HepG2 (cell line): ENCODE results near the gene FAM193A. TPM values are rescaled to one million over a fixed set of nuclear protein-coding genes. Genes with fewer than 3 reads are reported as not detected.

Source experiments
- ATAC-seq: fragments of 200-7000 bp; cut with Tn5 transposase; 3 replicates; pipeline ENCODE4 v1.9.1; 2020; ENCODE audit warnings: mild to moderate bottlenecking, moderate library complexity
- BruUV-seq: library from RNA; stranded (reverse); fragments of 400-500 nt; replicated peaks from 2 replicates; lab custom pipeline; 2021; lab: Mats Ljungman, UMichigan
- CTCF ChIA-PET: fragments of 300-600 bp; formaldehyde crosslinking; extraction: SDS; loops from one replicate; lab custom pipeline; 2021; ENCODE audit warnings: low total read pairs, inconsistent platforms, low intra/inter-chr PET ratio; lab: Yijun Ruan, JAX
- POLR2A ChIA-PET: fragments of 350-600 bp; sonication (Branson Sonifier 250); formaldehyde crosslinking; loops from one replicate; lab custom pipeline; 2020; ENCODE audit warnings: antibody characterized with exemption, inconsistent platforms; lab: Yijun Ruan, JAX
- DNase-seq: peaks from one replicate; pipeline ENCODE4 v3.0.0-alpha.2; 2015; ENCODE audit warnings: low spot score
- FAIRE-seq: peaks from 3 replicates; lab custom pipeline; 2011; peaks lifted over from hg19 to GRCh38; lab: Jason Lieb, UNC
- H2AFZ ChIP-seq: one replicate; pipeline ENCODE4 v1.6.1; 2011; ENCODE audit warnings: low read length, inconsistent platforms
- H3K27ac ChIP-seq: fragments of 300-600 bp; 3 replicates; pipeline ENCODE4 v1.8.0; 2011; ENCODE audit warnings: mixed run types, mild to moderate bottlenecking, mixed read lengths, low read length, inconsistent platforms; ENCODE audit not compliant: insufficient read depth; ENCODE audit errors: extremely low read length
- H3K27me3 ChIP-seq, 2 experiments: fragments of 200-600 bp in 1 of 2; 2 replicates in 1 of 2; 3 replicates in 1 of 2; pipeline versions ENCODE4 v1.6.0 to v1.8.0; 2011; ENCODE audit warnings: low read length in 2 of 2, mild to moderate bottlenecking in 2 of 2, moderate library complexity in 2 of 2, inconsistent platforms in 1 of 2; ENCODE audit not compliant: insufficient read depth in 2 of 2, control insufficient read depth in 1 of 2
- H3K36me3 ChIP-seq, 2 experiments: fragments of 200-600 bp in 1 of 2; replicated peaks in 1 of 2; 2 replicates in 1 of 2; 3 replicates in 1 of 2; pipeline versions ENCODE4 v1.5.1 to v1.8.0; 2011; ENCODE audit warnings: low read length in 2 of 2, inconsistent platforms in 1 of 2; ENCODE audit not compliant: insufficient read depth in 2 of 2, control insufficient read depth in 1 of 2
- H3K4me1 ChIP-seq: 2 replicates; pipeline ENCODE4 v1.5.1; 2012; ENCODE audit warnings: low read length, inconsistent platforms; ENCODE audit not compliant: insufficient read depth
- H3K4me2 ChIP-seq: 2 replicates; pipeline ENCODE4 v1.6.0; 2011; ENCODE audit warnings: low read depth, low read length, inconsistent platforms
- H3K4me3 ChIP-seq, 3 experiments: fragments of 200-600 bp in 1 of 3; sonication (generic), shearing (Covaris generic) in 1 of 3; replicated peaks in 1 of 3; 2 replicates each; pipeline ENCODE4 v1.5.1; 2011 to 2016; ENCODE audit warnings: low read length in 3 of 3, inconsistent platforms in 2 of 3, low read depth in 2 of 3, mild to moderate bottlenecking in 2 of 3, control low read depth in 1 of 3, mixed read lengths in 1 of 3; ENCODE audit not compliant: insufficient read depth in 1 of 3
- H3K79me2 ChIP-seq: one replicate; pipeline ENCODE4 v1.6.1; 2011; ENCODE audit warnings: low read length, inconsistent platforms; ENCODE audit not compliant: insufficient read depth
- H3K9ac ChIP-seq: 2 replicates; pipeline ENCODE4 v1.6.0; 2011; ENCODE audit warnings: mild to moderate bottlenecking, low read depth, low read length, inconsistent platforms; ENCODE audit not compliant: insufficient read depth
- H3K9me3 ChIP-seq: 2 replicates; pipeline ENCODE4 v1.5.1; 2012; ENCODE audit warnings: mild to moderate bottlenecking, low read length
- H4K20me1 ChIP-seq: 2 replicates; pipeline ENCODE4 v1.6.0; 2011; ENCODE audit warnings: inconsistent platforms, mild to moderate bottlenecking, low read length, moderate library complexity; ENCODE audit not compliant: insufficient read depth
- CREBL2 ChIP-seq: sonication (generic); formaldehyde crosslinking; IDR thresholded peaks from 2 replicates; pipeline ENCODE4 v1.8.1; 2023; ENCODE audit warnings: missing genetic modification reagents, mild to moderate bottlenecking, borderline replicate concordance
- KDM3A ChIP-seq: IDR thresholded peaks from 2 replicates; pipeline ENCODE4 v1.6.1; 2018; ENCODE audit warnings: low read depth, missing compliant biosample characterization
- MYNN ChIP-seq: sonication (generic); formaldehyde crosslinking; IDR thresholded peaks from 2 replicates; pipeline ENCODE4 v1.4.0; 2020; ENCODE audit warnings: mild to moderate bottlenecking, low read depth, missing genetic modification reagents
- NFYC ChIP-seq: IDR thresholded peaks from 2 replicates; pipeline ENCODE4 v1.6.1; 2016; ENCODE audit warnings: missing genetic modification reagents, missing compliant biosample characterization
- NONO ChIP-seq, 2 experiments: fragments of 450-650 bp in 1 of 2; sonication (generic) in 1 of 2; formaldehyde crosslinking in 1 of 2; IDR thresholded peaks in 1 of 2; conservative IDR thresholded peaks in 1 of 2; 2 replicates each; pipeline versions ENCODE4 v1.6.1 to v1.8.0; 2017 to 2022; ENCODE audit warnings: mild to moderate bottlenecking in 1 of 2, missing genetic modification reagents in 1 of 2, moderate library complexity in 1 of 2
- REXO4 ChIP-seq: sonication (generic); formaldehyde crosslinking; IDR thresholded peaks from 2 replicates; pipeline ENCODE4 v1.8.0; 2022; ENCODE audit warnings: missing genetic modification reagents, mild to moderate bottlenecking, borderline replicate concordance
- SALL1 ChIP-seq: sonication (generic); formaldehyde crosslinking; IDR thresholded peaks from 2 replicates; pipeline ENCODE4 v1.8.0; 2022; ENCODE audit warnings: mild to moderate bottlenecking, missing genetic modification reagents
- SRF ChIP-seq: IDR thresholded peaks from 2 replicates; pipeline ENCODE4 v1.6.1; 2011; ENCODE audit warnings: mild to moderate bottlenecking, low read depth, low read length, moderate library complexity
- U2AF2 ChIP-seq: fragments of 200-400 bp; formaldehyde crosslinking; IDR thresholded peaks from 2 replicates; pipeline ENCODE4 v1.6.1; 2017; ENCODE audit warnings: low read depth, mild to moderate bottlenecking, low read length
- ZBTB37 ChIP-seq: sonication (generic); formaldehyde crosslinking; IDR thresholded peaks from 2 replicates; pipeline ENCODE4 v1.4.0; 2020; ENCODE audit warnings: mild to moderate bottlenecking, missing genetic modification reagents
- ZMAT3 ChIP-seq: sonication (generic); formaldehyde crosslinking; conservative IDR thresholded peaks from 2 replicates; pipeline ENCODE4 v1.7.0; 2021; ENCODE audit warnings: missing genetic modification reagents
- ZNF280D ChIP-seq: sonication (generic); formaldehyde crosslinking; IDR thresholded peaks from 2 replicates; pipeline ENCODE4 v1.5.1; 2020; ENCODE audit warnings: mild to moderate bottlenecking, missing genetic modification reagents
- ZNF441 ChIP-seq: sonication (generic); formaldehyde crosslinking; IDR thresholded peaks from 2 replicates; pipeline ENCODE4 v1.7.0; 2021; ENCODE audit warnings: missing genetic modification reagents, borderline replicate concordance
- ZNF616 ChIP-seq: sonication (generic); formaldehyde crosslinking; IDR thresholded peaks from 2 replicates; pipeline ENCODE4 v1.5.0; 2020; ENCODE audit warnings: low read depth, mild to moderate bottlenecking, missing genetic modification reagents
- ZNF761 ChIP-seq: sonication (generic); formaldehyde crosslinking; conservative IDR thresholded peaks from 2 replicates; pipeline ENCODE4 v1.4.0; 2020; ENCODE audit warnings: mild to moderate bottlenecking, missing genetic modification reagents
- ZNF792 ChIP-seq: IDR thresholded peaks from 2 replicates; pipeline ENCODE4 v1.6.1; 2016
- WGBS: methylation state at CpG from one replicate; pipeline ENCODE4 v1.1.6; 2017; ENCODE audit warnings: low lambda C conversion rate; 5-methylcytosine and 5-hydroxymethylcytosine counted together
- in situ Hi-C: cut with HindIII; loops from 2 replicates; pipeline ENCODE4 v1.10.0; 2017; ENCODE audit warnings: low pct_unique_long_range_greater_than_20kb; ENCODE audit not compliant: extremely low pct_ligation_motif_present
- intact Hi-C: fragments of 100-400 bp; cut with micrococcal nuclease; formaldehyde crosslinking; loops from one replicate; pipeline ENCODE4 v1.10.0; 2022; ENCODE audit not compliant: unreplicated experiment
- polyA plus RNA-seq, 8 experiments: library from polyadenylated mRNA; depleted of rRNA in 3 of 8; stranded (reverse) in 7 of 8; unstranded in 1 of 8; fragments of >200 nt; fragmentation: Illumina TruSeq in 4 of 8; extraction: Trizol in 4 of 8; gene quantifications; 2 replicates each; pipeline versions ENCODE4 v1.2.1 to v1.2.3, GENCODE V29; 2011 to 2016; ENCODE audit warnings: low read depth in 4 of 8, missing spikeins in 1 of 8, mixed read lengths in 1 of 8; ENCODE audit not compliant: insufficient read depth in 1 of 8
- total RNA-seq, 5 experiments: library from RNA; depleted of rRNA; stranded (reverse); fragments of >200 nt; fragmentation: Illumina TruSeq; extraction: Trizol; gene quantifications; 2 replicates each; pipeline ENCODE4 v1.2.3, GENCODE V29; 2016; ENCODE audit warnings: low read depth in 1 of 5

The FAM193A gene
- total and polyA plus RNA-seq, 2 of the 13 experiments (the other 11 are each of a cell fraction or from before 2014, with no cell fraction given) = 5.7 to 8.7 TPM

GRCh38 chr4:2715426-2715825, 179.0 kb downstream of the FAM193A start:
- no peak for TF ChIP-seq KDM3A (CRISPR knock-in tag)
- TF ChIP-seq NFYC (CRISPR knock-in tag) = no peak
- no peak for TF ChIP-seq U2AF2
- no peak for TF ChIP-seq MYNN
- no peak for TF ChIP-seq ZNF616 (CRISPR knock-in tag)
- TF ChIP-seq SRF = no peak
- WGBS = 50% methylated on average over 2 of the region's 5 CpGs
- DNase-seq (no peak), FAIRE-seq (no peak), ATAC-seq (no peak)
- no peaks in the 10 kb centered on the region for H3K79me2 ChIP-seq
- CTCF ChIA-PET = no interaction called here
- no peaks in the 10 kb centered on the region for H3K27me3 ChIP-seq
- H3K27ac ChIP-seq = no peak overlapping the region
- no peak overlapping the region for H3K4me3 ChIP-seq
- intact Hi-C loops = no loop called here
- no peak overlapping the region for H3K4me2 ChIP-seq
- H3K36me3 ChIP-seq = peaks cover 20 to 58% of the 10 kb centered on the region in 2 experiments; a peak in 4 of 5 replicates
- in situ Hi-C loops = no loop called here
- POLR2A ChIA-PET = no interaction called here
- H3K9ac ChIP-seq = no peak overlapping the region
- peaks cover 11% of the 10 kb centered on the region; the same call in 1 of the 2 replicates for H3K4me1 ChIP-seq
- H3K9me3 ChIP-seq = no peaks in the 10 kb centered on the region
- no peaks in the 10 kb centered on the region for H4K20me1 ChIP-seq
- BruUV-seq = no TSS peak
- no peak overlapping the region for H2AFZ ChIP-seq

GRCh38 chr4:2716236-2716635, 179.8 kb downstream of the FAM193A start:
- WGBS = 96% methylated on average over 5 of the region's 8 CpGs
- FAIRE-seq (no peak), ATAC-seq (no peak), DNase-seq (no peak)
- H3K9ac ChIP-seq = no peak overlapping the region
- no peaks in the 10 kb centered on the region for H3K27me3 ChIP-seq
- H3K4me3 ChIP-seq = no peak overlapping the region
- BruUV-seq = no TSS peak
- peaks cover 11% of the 10 kb centered on the region; the same call in 1 of the 2 replicates for H3K4me1 ChIP-seq
- no peaks in the 10 kb centered on the region for H3K79me2 ChIP-seq
- no peak overlapping the region for H3K27ac ChIP-seq
- in situ Hi-C loops (no loop called here), intact Hi-C loops (no loop called here)
- H3K9me3 ChIP-seq = no peaks in the 10 kb centered on the region
- peaks cover 20 to 63% of the 10 kb centered on the region in 2 experiments; a peak in 4 of 5 replicates for H3K36me3 ChIP-seq
- H3K4me2 ChIP-seq = no peak overlapping the region
- no peak overlapping the region for H2AFZ ChIP-seq
- POLR2A ChIA-PET = no interaction called here
- CTCF ChIA-PET = no interaction called here
- H4K20me1 ChIP-seq = no peaks in the 10 kb centered on the region
- no peak for TF ChIP-seq CREBL2
- TF ChIP-seq SALL1 = no peak
- no peak for TF ChIP-seq NONO (IDR thresholded peaks at IDR 0.05)
- no peak for TF ChIP-seq NONO (CRISPR knock-in tag; conservative IDR thresholded peaks at IDR 0.05)
- no peak for TF ChIP-seq REXO4 (CRISPR knock-in tag)
- no peak for TF ChIP-seq ZNF280D (CRISPR knock-in tag)
- TF ChIP-seq ZBTB37 (CRISPR knock-in tag) = no peak
- no peak for TF ChIP-seq ZMAT3 (CRISPR knock-in tag)
- TF ChIP-seq ZNF761 = no peak
- TF ChIP-seq ZNF441 (CRISPR knock-in tag) = no peak
- TF ChIP-seq ZNF792 (CRISPR knock-in tag) = no peak
